ENCODE measurements around the gene CD248. TPM values are rescaled to one million over a fixed set of nuclear protein-coding genes. Genes with fewer than 3 reads are reported as not detected.
"Not testable (repeated sequence)": the region's sequence is repeated elsewhere in the genome, so short reads cannot be mapped to it uniquely, and the experiment has no call there.

CD248 gene
- total RNA-seq, 2 donors from 2014 or later = 4.5 to 13.7 TPM

DNA sequence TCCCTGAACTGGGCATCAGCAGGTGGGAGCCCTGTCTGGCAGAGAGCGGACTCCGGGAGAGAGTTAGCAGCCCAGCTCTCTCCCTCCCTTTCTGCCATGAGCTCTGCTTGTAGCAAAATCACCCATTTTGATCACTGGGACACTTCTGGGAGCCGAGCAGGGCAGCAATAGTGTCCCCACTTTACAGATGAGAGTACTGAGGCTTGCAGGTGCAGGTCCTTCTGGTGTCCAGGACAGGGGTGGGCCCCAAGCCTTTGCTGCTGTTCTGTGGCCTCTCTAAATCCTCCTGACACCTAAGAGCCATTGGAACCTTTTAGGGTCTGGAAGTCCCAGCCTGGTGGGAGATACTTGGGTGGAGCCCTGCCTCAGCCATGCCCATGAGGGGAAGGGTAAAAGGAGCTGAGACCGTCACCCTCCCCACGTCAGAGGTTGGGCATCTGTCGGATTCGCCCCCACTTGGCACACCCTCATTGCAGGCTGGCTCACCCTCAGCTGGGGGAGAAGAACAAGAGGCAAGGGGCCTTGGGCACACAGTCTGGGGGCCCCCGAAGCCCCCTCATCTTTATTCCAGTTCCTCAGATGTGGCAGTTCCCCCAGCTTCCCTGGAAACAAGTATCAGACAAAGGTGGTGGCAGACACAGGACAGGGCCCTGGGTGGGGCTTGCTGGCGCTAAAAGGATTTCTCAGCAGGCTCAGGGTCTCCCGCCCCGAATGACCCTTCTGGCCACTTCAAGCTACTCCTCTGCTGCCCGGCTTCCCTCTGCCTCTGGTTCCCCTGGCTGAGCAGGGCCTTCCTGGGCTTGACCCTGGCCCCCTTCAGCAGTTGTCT is 14.9 kb upstream of the CD248 start:
- DNase-seq = no peak
- no peak for ATAC-seq
- intact Hi-C loops (cut with DNase I, micrococcal nuclease) = no loop called here

GRCh38 chr11:66330931-66331330 is 14.1 kb upstream of the CD248 start:
- DNase-seq = no peak
- intact Hi-C loops (cut with DNase I, micrococcal nuclease) = no loop called here
- ATAC-seq = no peak

DNA sequence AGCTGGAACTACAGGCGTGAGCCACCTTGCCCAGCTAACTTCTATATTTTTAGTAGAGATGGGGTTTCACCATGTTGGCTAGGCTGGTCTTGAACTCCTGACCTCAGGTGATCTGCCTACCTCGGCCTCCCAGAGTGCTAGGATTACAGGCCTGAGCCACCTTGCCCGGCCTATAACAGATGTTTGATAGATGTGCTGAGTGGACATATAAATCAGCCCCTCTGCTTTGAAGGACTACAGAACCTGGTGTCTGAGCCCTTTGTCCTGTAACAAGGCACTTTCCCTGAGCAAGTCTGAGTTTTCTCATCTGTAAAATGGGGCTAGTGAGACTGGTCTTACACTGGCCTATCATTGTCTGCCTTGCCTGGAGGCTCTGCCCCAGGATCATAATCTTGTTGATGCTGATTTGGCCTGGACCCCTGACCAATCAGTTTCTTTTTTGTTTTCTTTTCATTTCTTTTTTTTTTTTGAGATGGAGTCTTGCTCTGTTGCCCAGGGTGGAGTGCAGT is 12.4 kb upstream of the CD248 start:
- intact Hi-C loops (cut with DNase I, micrococcal nuclease) = no loop called here
- ATAC-seq (no peak), DNase-seq (no peak)

- ATAC-seq (peak; percentile 80), DNase-seq (peak in 1 of 2 donors; percentile 81)
- intact Hi-C loops (cut with DNase I, micrococcal nuclease) = no loop called here
These were observed 11.7 kb upstream of the CD248 start for GRCh38 chr11:66328302-66329144.

GRCh38 chr11:66328031-66328301 is 11.1 kb upstream of the CD248 start:
- peak; percentile 76 for ATAC-seq
- intact Hi-C loops (cut with DNase I, micrococcal nuclease) = no loop called here
- DNase-seq = peak in 1 of 2 donors; percentile 34

- ATAC-seq (no peak), DNase-seq (no peak)
- intact Hi-C loops (cut with DNase I, micrococcal nuclease) = no loop called here
These were observed 10.6 kb upstream of the CD248 start for GRCh38 chr11:66327171-66328030.

DNA sequence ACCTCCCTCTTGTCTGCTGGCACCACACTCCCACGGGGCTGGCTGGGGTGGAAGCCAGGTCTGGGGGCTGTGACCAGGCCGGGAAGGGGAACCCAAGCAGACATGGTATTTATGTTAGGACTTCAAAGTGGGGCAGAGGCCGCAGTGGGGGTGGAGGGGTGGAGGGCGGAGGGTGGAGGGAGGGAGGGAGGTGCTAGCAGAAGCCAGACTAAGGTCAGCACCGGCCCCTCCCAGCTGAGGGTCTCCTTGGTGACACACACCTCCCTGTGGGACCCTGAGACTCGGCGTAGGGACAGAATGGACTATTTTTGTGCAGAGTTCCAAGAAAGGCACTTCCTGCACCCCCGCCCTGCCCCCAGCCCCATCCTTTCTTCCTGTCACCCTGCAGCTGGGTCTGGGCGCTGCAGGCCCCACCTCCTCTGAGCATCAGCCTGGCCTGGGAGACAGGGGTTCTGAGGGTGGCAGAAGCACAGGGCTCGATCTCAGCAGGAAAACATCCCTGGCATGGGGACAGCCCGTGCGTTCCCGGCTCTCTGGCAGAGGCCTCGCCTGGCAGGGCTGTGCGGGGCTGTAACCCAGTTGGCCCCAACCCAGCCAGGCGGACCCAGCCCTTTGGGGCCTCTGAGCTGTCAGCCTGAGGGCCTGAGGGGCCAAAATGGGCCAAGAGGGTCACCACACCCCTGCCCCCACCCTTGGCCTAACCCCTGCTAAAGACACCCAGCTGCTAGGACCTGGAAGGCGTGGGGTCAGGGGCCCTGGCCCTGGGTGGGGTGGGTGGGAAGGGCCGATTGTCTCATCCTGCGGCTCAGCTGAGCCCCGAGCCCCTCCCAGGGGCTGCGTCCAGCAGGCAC is 9.6 kb upstream of the CD248 start:
- DNase-seq = peak in 1 of 2 donors; percentile 19
- intact Hi-C loops (cut with DNase I, micrococcal nuclease) = no loop called here
- ATAC-seq = no peak

- intact Hi-C loops (cut with DNase I, micrococcal nuclease) = no loop called here
- ATAC-seq (no peak), DNase-seq (no peak)
These were observed 8.4 kb upstream of the CD248 start for GRCh38 chr11:66325263-66325671.

DNA sequence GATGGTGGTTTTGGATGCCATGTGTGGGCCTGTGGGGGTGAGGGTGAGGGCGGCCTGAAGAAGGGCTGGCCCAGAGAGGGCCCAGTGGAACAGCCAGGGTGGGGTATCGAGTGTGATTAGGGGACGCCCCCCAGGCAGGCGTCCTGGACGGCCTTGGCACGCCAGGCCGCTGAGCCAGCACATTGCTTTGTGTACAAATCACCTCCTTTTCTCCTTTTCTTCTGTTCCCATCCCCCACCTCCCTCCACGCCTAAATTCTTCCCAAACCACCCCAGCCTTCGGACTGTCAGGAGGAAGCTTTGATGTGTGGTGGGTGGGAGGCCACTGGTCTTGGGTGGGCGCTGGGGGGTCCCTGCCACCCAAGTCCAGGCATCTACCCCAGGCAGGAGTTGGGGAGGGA is 7.8 kb upstream of the CD248 start:
- DNase-seq = no peak
- intact Hi-C loops (cut with DNase I, micrococcal nuclease) = no loop called here
- ATAC-seq = no peak

DNA sequence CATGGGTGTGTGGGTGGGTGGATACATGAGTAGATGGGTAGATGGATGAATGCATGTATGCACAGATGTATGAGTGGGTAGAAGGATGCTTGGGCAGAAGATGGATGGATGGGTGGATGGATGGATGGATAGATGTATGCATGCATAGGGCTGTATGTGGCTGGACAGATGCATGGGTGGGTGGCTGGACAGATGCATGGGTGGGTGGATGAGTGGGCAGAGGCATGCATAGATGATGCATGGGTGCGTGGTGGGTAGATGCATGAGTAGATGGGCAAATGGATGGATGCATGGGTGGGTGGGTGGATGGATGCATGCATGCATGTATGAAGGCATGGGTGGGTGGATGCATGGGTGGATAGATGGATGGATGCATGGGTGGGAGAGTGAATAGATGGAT is 6.8 kb upstream of the CD248 start:
- DNase-seq (no peak), ATAC-seq (no peak)
- intact Hi-C loops (cut with DNase I, micrococcal nuclease) = no loop called here

GRCh38 chr11:66322732-66323427 is 6.0 kb upstream of the CD248 start:
- intact Hi-C loops (cut with DNase I, micrococcal nuclease) = no loop called here
- ATAC-seq (no peak), DNase-seq (no peak)

DNA sequence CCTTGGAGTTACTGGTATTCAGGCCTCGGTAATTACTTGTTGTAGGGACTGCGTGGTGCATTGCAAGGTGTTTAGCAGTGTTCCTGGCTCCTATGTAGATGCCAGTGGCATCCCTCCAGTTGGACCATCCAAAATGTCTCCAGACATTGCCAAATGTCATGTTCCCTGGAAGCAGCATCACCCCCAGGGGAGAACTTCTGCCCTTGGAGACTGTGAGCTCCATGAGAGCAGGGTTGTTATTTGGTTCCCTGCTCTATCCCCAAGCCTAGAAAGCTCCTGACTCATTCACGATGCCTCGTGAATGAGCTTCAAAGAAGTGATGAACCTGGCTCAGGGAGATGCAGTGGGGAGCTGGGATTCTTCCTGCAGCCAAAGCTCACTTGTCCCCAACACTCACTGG is 4.8 kb upstream of the CD248 start:
- ATAC-seq (no peak), DNase-seq (no peak)
- intact Hi-C loops (cut with DNase I, micrococcal nuclease) = no loop called here

- intact Hi-C loops (cut with DNase I, micrococcal nuclease); ATAC-seq: not testable (repeated sequence)
These were observed 3.9 kb upstream of the CD248 start for GRCh38 chr11:66320748-66321147.

DNA sequence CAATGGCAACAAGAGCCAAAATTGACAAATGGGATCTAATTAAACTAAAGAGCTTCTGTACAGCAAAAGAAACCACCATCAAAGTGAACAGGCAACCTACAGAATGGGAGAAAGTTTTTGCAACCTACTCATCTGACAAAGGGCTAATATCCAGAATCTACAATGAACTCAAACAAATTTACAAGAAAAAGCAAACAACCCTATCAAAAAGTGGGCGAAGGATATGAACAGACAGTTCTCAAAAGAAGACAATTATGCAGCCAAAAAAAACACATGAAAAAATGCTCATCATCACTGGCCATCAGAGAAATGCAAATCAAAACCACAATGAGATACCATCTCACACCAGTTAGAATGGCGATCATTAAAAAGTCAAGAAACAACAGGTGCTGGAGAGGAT is 3.4 kb upstream of the CD248 start:
- DNase-seq; intact Hi-C loops (cut with DNase I, micrococcal nuclease); ATAC-seq: not testable (repeated sequence)

More at GRCh38 chr11:66320748-66321147, 3.9 kb upstream of the CD248 start:
- DNase-seq = not testable (repeated sequence)

DNA sequence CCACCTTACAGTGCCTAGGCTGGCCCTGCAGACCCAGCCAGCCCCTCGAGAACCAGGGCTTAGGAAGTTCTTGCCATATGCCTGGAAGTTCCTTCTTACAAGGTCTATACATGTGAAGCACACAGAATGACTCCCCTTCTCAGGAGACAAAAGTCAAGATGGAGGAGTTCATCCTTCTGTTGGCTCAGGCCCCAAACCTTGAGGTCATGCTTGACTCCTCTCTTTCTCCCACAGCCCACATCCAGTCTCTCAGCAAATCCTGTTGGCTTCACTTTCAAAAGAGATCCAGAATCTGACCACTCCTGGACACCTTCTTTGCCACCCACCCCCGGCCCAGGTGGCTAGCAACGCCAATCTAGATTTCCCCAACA is 1.7 kb upstream of the CD248 start:
- no peak for DNase-seq
- intact Hi-C loops (cut with DNase I, micrococcal nuclease) = no loop called here
- no peak for ATAC-seq

DNA sequence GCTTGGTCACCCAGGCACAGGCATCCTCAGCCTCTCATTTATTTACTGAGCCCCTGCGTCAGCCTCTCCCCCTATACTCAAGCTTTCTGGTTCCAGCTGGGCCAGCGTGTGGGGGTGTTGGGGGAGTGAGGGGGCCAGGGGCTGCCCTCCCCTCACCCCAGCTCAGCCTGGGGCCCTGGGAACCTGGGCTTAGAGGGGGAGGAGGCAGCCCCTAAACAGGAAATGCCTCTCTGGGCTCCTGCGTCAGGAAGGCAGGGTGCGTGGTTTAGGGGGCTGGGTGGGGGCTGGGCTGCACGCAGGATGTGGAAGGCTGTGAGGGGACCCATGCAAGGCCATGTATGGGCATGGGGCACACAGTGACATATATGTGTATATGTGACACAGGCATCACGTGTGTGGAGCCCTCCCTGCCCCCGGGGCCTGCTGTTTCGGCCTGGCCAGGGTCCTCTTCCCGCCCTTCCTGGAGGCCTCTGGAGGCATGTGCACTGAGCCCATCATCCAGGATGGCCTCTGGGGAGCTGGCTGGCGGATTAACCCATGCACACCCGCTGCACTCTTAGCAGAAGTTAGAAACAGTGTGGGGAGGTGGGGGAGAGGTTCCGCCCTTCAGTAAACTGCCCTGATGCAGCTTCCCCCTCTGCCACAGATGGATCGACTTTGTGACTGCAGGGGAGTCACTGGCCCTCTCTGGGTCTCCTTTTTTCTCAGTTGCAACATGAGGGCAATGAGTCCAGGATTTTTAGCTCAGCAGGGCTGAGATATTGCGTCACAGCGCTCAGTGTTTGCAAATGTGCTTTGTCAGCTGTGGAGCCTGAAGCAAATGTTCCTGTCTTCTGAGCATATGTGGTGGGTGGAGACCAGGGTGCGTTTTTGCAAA is 1.1 kb upstream of the CD248 start:
- ATAC-seq = no peak
- intact Hi-C loops (cut with DNase I, micrococcal nuclease) = no loop called here
- peak in 1 of 2 donors; percentile 47 for DNase-seq

GRCh38 chr11:66317322-66317722 is 478 bp upstream of the CD248 start:
- peak in 1 of 2 donors; percentile 39 for DNase-seq
- ATAC-seq = no peak
- intact Hi-C loops (cut with DNase I, micrococcal nuclease) = no loop called here
